Neural cell (in vitro differentiated cells): ENCODE measurements around the gene TIMELESS. TPM values are rescaled to one million over a fixed set of nuclear protein-coding genes. Genes with fewer than 3 reads are reported as not detected.

Experiments
- H2AFZ ChIP-seq: fragments of 200-600, 300-800 bp; sonication (generic), shearing (Covaris generic); 2 replicates; pipeline ENCODE4 v1.6.0; 2014; ENCODE audit warnings: low read depth, mild to moderate bottlenecking, antibody characterized with exemption, low read length, moderate library complexity
- H3F3A ChIP-seq: fragments of 200-600 bp; shearing (Covaris generic); 2 replicates; pipeline ENCODE4 v1.6.1; 2016; ENCODE audit warnings: mild to moderate bottlenecking, moderate library complexity, mixed read lengths, antibody characterized with exemption, low read length; ENCODE audit not compliant: insufficient read depth, poor library complexity, severe bottlenecking
- H3K27ac ChIP-seq: fragments of 200-600, 300-800 bp; sonication (generic), shearing (Covaris generic); 2 replicates; pipeline ENCODE4 v1.5.1; 2014; ENCODE audit warnings: mild to moderate bottlenecking, low read length, moderate library complexity
- H3K27me3 ChIP-seq: fragments of 300-800, 200-600 bp; sonication (generic), shearing (Covaris generic); 2 replicates; pipeline ENCODE4 v1.6.0; 2014; ENCODE audit warnings: mild to moderate bottlenecking, low read depth, low read length, moderate library complexity; ENCODE audit not compliant: insufficient read depth
- H3K36me3 ChIP-seq: fragments of 300-800, 200-600 bp; sonication (generic), shearing (Covaris generic); 2 replicates; pipeline ENCODE4 v1.5.1; 2014; ENCODE audit warnings: mild to moderate bottlenecking, antibody characterized with exemption, low read length, moderate library complexity; ENCODE audit not compliant: insufficient read depth
- H3K4me2 ChIP-seq: fragments of 300-800, 200-600 bp; sonication (generic), shearing (Covaris generic); 2 replicates; pipeline ENCODE4 v1.6.0; 2014; ENCODE audit warnings: mild to moderate bottlenecking, low read length
- H3K4me3 ChIP-seq: fragments of 300-800, 200-600 bp; sonication (generic), shearing (Covaris generic); 2 replicates; pipeline ENCODE4 v1.5.1; 2014; ENCODE audit warnings: mild to moderate bottlenecking, low read length, moderate library complexity
- H3K79me2 ChIP-seq: fragments of 200-600 bp; shearing (Covaris generic); replicated peaks from 2 replicates; pipeline ENCODE4 v1.6.0; 2014; ENCODE audit warnings: mild to moderate bottlenecking, low read length, moderate library complexity; ENCODE audit not compliant: insufficient read depth
- H3K9ac ChIP-seq: fragments of 300-800, 200-600 bp; sonication (generic), shearing (Covaris generic); 2 replicates; pipeline ENCODE4 v1.6.1; 2016; ENCODE audit warnings: mild to moderate bottlenecking, low read length, mixed read lengths
- H3K9me2 ChIP-seq: fragments of 200-600 bp; shearing (Covaris generic); 2 replicates; pipeline ENCODE4 v1.6.1; 2016; ENCODE audit warnings: mild to moderate bottlenecking, low read length, mixed read lengths; ENCODE audit not compliant: insufficient read depth
- H3K9me3 ChIP-seq: fragments of 200-600, 300-800 bp; sonication (generic), shearing (Covaris generic); 2 replicates; pipeline ENCODE4 v1.6.1; 2016; ENCODE audit warnings: mild to moderate bottlenecking, mixed run types, low read length, moderate library complexity, mixed read lengths
- H4K20me1 ChIP-seq: fragments of 200-600 bp; shearing (Covaris generic); 2 replicates; pipeline ENCODE4 v1.6.1; 2016; ENCODE audit warnings: mild to moderate bottlenecking, mixed run types; ENCODE audit not compliant: insufficient read depth
- EP300 ChIP-seq: fragments of 450-650 bp; conservative IDR thresholded peaks from 2 replicates; pipeline ENCODE4 v1.6.1; 2014; ENCODE audit warnings: antibody characterized with exemption, mild to moderate bottlenecking, moderate library complexity; ENCODE audit not compliant: poor library complexity, severe bottlenecking
- EZH2 ChIP-seq: fragments of 200-600, 300-800 bp; shearing (Covaris generic), sonication (generic); IDR thresholded peaks from 2 replicates; pipeline ENCODE4 v1.6.1; 2014; ENCODE audit warnings: antibody characterized with exemption, low read length, borderline replicate concordance, mild to moderate bottlenecking; ENCODE audit not compliant: insufficient read depth, poor library complexity, severe bottlenecking
- MXI1 ChIP-seq: fragments of 450-650 bp; conservative IDR thresholded peaks from 2 replicates; pipeline ENCODE4 v1.6.1; 2014; ENCODE audit warnings: antibody characterized with exemption, mild to moderate bottlenecking; ENCODE audit not compliant: poor library complexity, severe bottlenecking
- POLR2AphosphoS5 ChIP-seq: IDR thresholded peaks from 2 replicates; pipeline ENCODE4 v1.6.1; 2012
- RAD21 ChIP-seq: fragments of 450-650 bp; conservative IDR thresholded peaks from 2 replicates; pipeline ENCODE4 v1.6.1; 2014; ENCODE audit warnings: antibody characterized with exemption, mild to moderate bottlenecking, moderate library complexity
- SMC3 ChIP-seq: fragments of 450-650 bp; conservative IDR thresholded peaks from 2 replicates; pipeline ENCODE4 v1.6.1; 2014; ENCODE audit warnings: antibody characterized with exemption, mild to moderate bottlenecking, moderate library complexity; ENCODE audit not compliant: poor library complexity
- TAF1 ChIP-seq: IDR thresholded peaks from 2 replicates; pipeline ENCODE4 v1.6.1; 2012; ENCODE audit warnings: low read depth
- polyA plus RNA-seq: library from polyadenylated mRNA; depleted of rRNA; stranded (reverse); fragments of >200 nt; gene quantifications from 2 replicates; pipeline ENCODE4 v1.2.3, GENCODE V29; 2014
- TF ChIP-seq, protein P1 (sequence below): IDR thresholded peaks from 2 replicates; pipeline ENCODE4 v1.6.1; 2012; ENCODE audit warnings: borderline replicate concordance
- TF ChIP-seq, protein P2 (sequence below): fragments of 450-650 bp; IDR thresholded peaks from 2 replicates; pipeline ENCODE4 v1.5.1; 2014; ENCODE audit warnings: antibody characterized with exemption, mild to moderate bottlenecking, moderate library complexity; ENCODE audit not compliant: poor library complexity, severe bottlenecking

TIMELESS gene
- polyA plus RNA-seq, 1 donor from 2014 or later: 2.5 TPM

DNA sequence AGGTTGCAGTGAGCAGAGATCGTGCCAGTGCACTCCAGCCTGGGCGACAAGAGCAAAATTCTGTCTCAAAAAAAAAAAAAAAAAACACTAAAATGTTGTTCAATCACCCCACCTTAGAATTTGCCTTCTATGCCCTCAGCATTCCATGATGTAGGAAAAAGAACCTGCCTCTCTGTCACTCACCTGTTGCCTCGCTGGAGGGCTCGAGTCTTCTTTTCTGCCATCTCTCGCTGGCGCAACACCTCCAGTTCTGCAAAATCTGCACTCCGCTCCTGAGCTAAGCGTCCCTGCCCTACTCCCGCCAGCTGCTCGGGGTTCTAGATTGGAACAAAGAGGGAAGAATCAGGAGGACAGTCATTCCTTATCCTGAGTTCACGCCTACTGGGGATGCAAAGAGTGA lies 17.9 kb downstream of the TIMELESS start:
- H3K27me3 ChIP-seq: no peaks in the 10 kb centered on the region
- no peaks in the 10 kb centered on the region for H3K36me3 ChIP-seq
- H3K9me2 ChIP-seq: no peaks in the 10 kb centered on the region
- H3K27ac ChIP-seq: no peak overlapping the region
- TF ChIP-seq EP300 (no peak), POLR2AphosphoS5 (no peak), EZH2 (no peak), SMC3 (no peak), TAF1 (no peak), MXI1 (no peak), RAD21 (no peak)
- TF ChIP-seq, protein P1, sequence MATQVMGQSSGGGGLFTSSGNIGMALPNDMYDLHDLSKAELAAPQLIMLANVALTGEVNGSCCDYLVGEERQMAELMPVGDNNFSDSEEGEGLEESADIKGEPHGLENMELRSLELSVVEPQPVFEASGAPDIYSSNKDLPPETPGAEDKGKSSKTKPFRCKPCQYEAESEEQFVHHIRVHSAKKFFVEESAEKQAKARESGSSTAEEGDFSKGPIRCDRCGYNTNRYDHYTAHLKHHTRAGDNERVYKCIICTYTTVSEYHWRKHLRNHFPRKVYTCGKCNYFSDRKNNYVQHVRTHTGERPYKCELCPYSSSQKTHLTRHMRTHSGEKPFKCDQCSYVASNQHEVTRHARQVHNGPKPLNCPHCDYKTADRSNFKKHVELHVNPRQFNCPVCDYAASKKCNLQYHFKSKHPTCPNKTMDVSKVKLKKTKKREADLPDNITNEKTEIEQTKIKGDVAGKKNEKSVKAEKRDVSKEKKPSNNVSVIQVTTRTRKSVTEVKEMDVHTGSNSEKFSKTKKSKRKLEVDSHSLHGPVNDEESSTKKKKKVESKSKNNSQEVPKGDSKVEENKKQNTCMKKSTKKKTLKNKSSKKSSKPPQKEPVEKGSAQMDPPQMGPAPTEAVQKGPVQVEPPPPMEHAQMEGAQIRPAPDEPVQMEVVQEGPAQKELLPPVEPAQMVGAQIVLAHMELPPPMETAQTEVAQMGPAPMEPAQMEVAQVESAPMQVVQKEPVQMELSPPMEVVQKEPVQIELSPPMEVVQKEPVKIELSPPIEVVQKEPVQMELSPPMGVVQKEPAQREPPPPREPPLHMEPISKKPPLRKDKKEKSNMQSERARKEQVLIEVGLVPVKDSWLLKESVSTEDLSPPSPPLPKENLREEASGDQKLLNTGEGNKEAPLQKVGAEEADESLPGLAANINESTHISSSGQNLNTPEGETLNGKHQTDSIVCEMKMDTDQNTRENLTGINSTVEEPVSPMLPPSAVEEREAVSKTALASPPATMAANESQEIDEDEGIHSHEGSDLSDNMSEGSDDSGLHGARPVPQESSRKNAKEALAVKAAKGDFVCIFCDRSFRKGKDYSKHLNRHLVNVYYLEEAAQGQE: no peak
- TF ChIP-seq, protein P2, sequence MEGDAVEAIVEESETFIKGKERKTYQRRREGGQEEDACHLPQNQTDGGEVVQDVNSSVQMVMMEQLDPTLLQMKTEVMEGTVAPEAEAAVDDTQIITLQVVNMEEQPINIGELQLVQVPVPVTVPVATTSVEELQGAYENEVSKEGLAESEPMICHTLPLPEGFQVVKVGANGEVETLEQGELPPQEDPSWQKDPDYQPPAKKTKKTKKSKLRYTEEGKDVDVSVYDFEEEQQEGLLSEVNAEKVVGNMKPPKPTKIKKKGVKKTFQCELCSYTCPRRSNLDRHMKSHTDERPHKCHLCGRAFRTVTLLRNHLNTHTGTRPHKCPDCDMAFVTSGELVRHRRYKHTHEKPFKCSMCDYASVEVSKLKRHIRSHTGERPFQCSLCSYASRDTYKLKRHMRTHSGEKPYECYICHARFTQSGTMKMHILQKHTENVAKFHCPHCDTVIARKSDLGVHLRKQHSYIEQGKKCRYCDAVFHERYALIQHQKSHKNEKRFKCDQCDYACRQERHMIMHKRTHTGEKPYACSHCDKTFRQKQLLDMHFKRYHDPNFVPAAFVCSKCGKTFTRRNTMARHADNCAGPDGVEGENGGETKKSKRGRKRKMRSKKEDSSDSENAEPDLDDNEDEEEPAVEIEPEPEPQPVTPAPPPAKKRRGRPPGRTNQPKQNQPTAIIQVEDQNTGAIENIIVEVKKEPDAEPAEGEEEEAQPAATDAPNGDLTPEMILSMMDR: no peak
- no peaks in the 10 kb centered on the region for H4K20me1 ChIP-seq
- H3F3A ChIP-seq: no peaks in the 10 kb centered on the region
- no peak overlapping the region for H3K4me2 ChIP-seq
- no peak overlapping the region for H3K4me3 ChIP-seq
- no peak overlapping the region for H3K9ac ChIP-seq
- no peak overlapping the region for H2AFZ ChIP-seq
- H3K9me3 ChIP-seq: no peaks in the 10 kb centered on the region
- no peaks in the 10 kb centered on the region for H3K79me2 ChIP-seq

DNA sequence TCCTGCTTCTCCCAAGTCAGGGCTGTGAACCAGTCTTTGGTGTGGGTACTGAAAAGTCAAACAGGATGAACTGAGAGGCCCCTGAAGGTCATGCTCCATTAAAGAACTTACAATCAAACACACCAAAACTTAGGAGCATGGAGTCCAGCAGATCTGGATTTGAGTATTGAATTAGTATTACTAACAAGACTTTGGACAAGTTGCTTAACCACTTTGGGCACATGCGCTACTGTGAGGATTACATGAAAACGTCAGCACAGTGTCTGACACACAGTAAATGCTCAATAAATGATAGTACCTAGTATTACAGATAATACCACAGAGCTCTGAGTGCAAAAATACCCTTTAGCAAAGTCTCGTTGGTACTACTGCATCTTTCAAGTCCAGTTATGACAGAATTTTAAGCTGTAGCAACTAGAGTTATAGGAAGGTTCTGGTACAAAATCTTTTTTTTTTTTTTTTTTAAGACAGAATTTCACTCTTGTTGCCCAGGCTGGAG lies 23.2 kb downstream of the TIMELESS start:
- Histone ChIP-seq H3K9me3 (no peaks in the 10 kb centered on the region), H3F3A (no peaks in the 10 kb centered on the region), H3K4me2 (no peak overlapping the region), H3K36me3 (no peaks in the 10 kb centered on the region), H3K27ac (no peak overlapping the region), H4K20me1 (no peaks in the 10 kb centered on the region), H3K27me3 (no peaks in the 10 kb centered on the region), H2AFZ (no peak overlapping the region), H3K9me2 (no peaks in the 10 kb centered on the region), H3K79me2 (no peaks in the 10 kb centered on the region), H3K9ac (no peak overlapping the region), H3K4me3 (no peak overlapping the region)
- TF ChIP-seq MXI1 (no peak), POLR2AphosphoS5 (no peak), RAD21 (no peak), TAF1 (no peak), SMC3 (no peak), EZH2 (no peak), EP300 (no peak)
- TF ChIP-seq, protein P1: no peak
- TF ChIP-seq, protein P2: no peak
